Epidermal melanocyte (primary cell): Measurements from ENCODE around the gene GTF3C2.
"Not testable (repeated sequence)": the region's sequence is repeated elsewhere in the genome, so short reads cannot be mapped to it uniquely, and the experiment has no call there.

Source experiments
- DNase-seq: peaks from one replicate; pipeline ENCODE4 v3.0.0; 2011; ENCODE audit warnings: low spot score; ENCODE audit not compliant: insufficient read length

Gene GTF3C2

DNA sequence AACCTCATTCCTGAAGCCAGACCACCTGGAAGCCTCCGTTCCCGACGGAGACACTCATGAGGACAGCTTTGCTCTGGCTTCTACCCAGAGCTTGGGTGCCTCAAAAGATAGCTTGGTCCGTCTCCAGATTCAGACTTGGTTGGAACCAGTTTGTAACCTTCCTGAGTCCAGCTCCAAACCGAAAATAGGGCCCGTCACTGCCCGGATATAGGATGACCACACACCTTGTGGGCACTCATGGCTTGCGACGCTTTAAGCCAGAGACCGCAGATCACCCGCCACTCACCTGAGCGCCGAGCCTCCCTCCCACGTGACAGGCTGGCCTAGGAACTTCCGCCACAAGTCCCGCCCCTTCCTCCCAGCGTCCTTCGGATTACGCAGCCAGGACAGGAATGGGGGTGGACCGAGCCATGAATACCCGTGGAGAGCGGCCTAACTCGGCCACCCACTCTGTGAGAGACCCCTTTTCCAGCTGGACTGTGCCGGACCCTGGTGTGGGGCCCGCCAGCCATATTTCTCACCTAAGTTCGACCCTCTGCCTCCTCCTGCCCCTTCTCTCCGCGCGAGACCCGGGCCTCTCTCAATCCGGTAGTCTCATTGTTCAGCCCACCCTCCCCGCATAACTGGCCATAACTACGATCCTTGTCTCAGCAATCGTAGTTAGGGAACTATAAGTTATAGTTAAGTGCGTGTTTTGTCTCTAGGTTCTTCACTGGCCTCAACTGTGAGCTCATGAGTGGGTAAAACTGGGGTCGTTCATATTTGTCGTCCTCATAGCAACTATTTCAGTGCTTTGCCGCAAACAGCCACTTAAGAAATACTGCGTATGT is 33.6 kb downstream of the GTF3C2 start, which contains the start of gene MPV17:
Gene MPV17, minus strand, starts transcription at position 332 of the 830 bp plus-strand sequence. CDS start 580 bp downstream, outside the sequence.
- peak; percentile 99 for DNase-seq

DNA sequence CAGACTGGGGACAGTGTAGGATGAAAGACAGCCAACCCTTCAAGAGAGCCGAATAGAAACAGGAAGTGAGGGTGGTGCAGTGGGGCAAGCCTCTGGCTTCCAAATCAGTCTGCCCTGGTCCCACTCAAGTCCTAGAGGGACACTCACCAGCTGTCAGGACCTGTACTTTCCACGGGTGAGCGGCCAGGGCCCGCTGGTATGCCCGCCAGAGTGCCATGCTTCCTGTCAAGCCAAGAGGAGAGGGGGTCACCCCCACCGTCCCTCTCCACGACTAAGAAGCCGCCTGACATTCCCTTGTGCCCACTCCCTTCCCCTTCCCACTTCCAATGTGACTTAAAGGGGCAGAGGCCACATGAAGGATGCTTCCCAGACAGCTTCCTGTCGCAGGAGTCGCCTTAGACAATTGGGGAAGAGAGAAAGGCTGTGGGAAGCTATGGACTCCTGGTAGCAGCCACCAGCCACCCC is 34.2 kb downstream of the GTF3C2 start:
- DNase-seq: no peak

- peak; percentile 32 for DNase-seq
Measured at GRCh38 chr2:27320958-27321543, 35.5 kb downstream of the GTF3C2 start.

DNA sequence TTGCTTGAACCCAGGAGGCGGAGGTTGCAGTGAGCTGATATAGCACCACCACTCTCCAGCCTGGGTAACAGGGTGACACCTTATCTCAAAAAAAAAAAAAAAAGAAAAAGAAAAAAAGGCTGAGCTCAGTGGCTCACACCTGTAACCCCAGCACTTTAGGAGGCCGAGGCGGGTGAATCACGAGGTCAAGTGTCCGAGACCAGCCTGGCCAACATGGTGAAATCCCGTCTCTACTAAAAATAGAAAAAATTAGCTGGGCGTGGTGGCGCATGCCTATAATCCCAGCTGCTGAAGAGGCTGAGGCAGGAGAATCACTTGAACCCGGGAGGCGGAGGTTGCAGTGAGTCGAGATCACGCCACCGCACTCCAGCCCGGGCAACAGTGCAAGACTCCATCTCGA is 36.7 kb downstream of the GTF3C2 start:
- not testable (repeated sequence) for DNase-seq

GRCh38 chr2:27316655-27317412 is 39.7 kb downstream of the GTF3C2 start:
- DNase-seq: no peak

- DNase-seq: no peak
Measured at GRCh38 chr2:27315122-27315521, 41.4 kb downstream of the GTF3C2 start.

- DNase-seq: no peak
Measured at GRCh38 chr2:27314709-27315108, 41.9 kb downstream of the GTF3C2 start.

DNA sequence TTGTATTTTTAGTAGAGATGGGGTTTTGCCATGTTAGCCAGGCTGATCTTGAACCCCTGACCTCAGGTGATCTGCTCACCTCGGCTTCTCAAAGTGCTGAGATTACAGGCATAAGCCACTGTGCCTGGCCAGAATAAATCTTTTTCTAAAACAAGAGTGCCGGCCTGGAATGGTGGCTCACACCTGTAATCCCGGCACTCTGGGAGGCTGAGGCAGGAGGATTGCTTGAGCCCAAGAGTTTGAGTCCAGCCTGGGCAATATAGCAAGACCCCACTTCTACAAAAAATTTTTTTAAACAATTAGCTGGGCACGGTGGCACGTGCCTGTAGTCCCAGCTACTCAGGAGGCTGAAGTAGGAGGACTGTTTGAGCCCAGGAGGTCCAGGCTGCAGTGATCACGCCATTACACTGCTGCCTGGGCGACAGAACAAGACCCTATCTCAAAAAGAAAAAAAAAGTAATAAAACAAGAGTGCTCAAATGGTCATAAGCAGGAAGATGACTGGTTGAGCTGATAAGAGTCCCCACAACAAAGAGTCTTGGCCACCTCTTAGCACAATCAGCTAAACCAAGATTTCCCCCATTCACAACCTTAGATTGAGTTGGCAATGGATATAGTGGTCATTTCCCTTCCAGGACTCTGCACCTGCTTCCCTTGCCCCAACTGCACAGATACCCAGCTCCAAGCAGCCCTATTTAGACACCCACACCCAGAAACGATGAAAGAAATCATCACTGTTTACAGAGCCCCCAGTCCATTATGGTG is 42.5 kb downstream of the GTF3C2 start:
- no peak for DNase-seq

DNA sequence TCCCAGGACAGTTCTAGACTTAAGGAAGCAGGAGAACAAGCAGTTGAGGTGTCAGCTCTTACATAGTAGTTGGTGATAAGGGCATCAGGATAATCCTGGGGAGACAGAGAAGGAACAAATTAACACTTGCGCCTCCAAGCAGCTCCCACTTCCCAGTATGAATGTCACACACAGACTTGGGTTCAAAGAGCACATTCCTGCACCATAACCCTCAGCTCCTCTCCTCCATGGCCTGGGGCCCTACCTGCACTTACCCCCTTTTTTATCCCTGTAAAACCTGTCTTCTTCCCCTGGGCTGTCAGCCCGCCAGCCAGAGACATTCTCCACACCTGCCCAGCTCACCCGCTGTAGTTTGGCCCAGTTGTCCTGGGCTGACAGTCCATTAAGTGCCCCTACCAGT is 44.4 kb downstream of the GTF3C2 start:
- no peak for DNase-seq

- DNase-seq: no peak
Measured at GRCh38 chr2:27309651-27310050, 46.9 kb downstream of the GTF3C2 start.

GRCh38 chr2:27308359-27308881 is 48.1 kb downstream of the GTF3C2 start, which contains the start of gene UCN:
UCN (minus strand) TSS chr2:27308445; CDS start chr2:27307895, 550 bp downstream.
- DNase-seq: no peak

- DNase-seq: no peak
Measured at GRCh38 chr2:27307545-27308358, 48.8 kb downstream of the GTF3C2 start.

DNA sequence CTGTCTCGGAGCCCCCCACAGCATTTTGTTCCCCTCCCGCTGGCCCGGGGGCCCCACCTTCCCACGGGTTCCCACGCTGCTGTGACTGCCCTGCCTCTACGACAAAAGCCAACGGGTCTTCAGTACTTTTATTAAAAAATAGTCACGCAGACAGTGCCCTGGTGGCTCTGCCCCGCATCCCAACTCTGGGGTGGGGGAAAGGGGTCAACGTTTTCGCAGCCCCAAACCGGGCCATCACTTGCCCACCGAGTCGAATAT is 49.3 kb downstream of the GTF3C2 start:
- no peak for DNase-seq

GRCh38 chr2:27306573-27307286 is 49.8 kb downstream of the GTF3C2 start:
- DNase-seq: no peak

GRCh38 chr2:27306136-27306535 is 50.4 kb downstream of the GTF3C2 start:
- no peak for DNase-seq

- DNase-seq: no peak
Measured at GRCh38 chr2:27305516-27305915, 51.0 kb downstream of the GTF3C2 start.

DNA sequence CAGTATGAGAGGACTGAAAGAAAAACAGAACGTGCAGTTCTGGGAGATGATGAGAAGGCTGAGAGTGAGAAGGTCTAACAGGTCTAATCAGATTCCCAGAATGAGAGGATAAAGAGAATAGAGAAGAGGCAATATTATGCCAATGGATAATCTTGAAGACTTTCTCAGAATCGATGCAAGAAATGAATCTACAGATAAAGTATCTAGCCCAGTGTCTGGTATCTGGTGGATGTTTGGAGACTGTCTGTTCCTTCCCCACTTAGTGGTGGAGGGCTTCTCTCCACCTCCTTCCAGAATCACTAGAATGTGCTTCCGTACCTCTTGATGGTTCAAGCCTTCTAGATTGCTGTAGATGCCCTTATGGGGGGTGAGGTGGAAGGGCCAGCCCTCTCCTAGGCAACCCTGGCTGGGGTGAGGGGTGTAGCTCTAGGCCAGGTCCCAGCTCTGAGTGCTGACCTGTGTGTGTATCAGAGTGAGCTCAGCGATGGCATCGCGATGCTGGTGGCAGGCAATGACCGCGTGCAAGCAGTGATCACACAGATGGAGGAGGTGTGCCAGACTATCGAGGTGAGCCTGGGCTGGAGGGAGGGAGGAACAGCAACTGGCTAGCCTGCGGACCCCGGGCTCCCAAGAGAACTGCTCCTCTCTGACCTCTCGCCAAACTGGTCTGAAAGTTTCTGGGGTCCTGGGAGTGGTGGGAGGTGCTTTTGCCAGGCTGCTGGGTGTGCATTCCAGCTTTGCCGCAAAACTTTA is 51.9 kb downstream of the GTF3C2 start:
- DNase-seq: no peak

DNA sequence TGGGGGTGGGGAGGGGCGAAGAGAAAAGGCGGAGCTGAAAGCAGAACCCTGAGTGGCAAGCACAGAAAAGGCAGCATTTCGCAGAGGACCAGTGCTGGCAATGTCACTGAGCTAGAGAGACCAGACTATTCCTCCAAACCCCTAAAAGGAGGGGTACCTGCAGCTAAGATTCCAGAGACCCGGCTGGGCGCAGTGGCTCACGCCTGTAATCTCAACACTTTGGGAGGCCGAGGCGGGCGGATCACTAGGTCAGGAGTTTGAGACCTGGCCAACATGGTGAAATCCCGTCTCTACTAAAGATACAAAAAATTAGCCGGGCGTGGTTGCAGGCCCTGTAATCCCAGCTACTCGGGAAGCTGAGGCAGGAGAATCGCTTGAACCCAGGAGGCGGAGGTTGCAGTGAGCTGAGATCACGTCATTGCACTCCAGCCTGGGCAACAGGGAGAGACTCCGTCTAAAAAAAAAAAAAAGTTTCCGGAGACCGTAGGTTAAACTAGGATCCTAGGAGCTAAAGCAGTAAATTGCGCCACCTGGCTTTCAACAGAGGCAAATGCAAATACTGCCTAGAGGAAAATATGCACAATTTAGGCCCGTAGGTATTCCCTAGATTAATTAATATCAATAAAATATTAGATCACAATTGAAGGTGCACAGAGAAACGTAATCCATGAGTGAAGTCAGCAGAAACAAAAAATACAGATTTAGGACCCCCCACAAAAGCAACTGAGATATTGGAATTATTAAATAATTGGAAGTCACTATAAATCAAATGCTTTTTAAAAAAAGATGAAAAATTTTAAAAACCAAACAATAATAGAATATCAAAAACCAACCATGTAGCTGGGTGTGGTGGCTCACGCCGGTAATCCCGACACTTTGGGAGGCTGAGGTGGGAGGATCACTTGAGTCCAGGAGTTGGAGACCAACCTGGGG is 53.2 kb downstream of the GTF3C2 start:
- DNase-seq: peak; percentile 93
